ENCODE measurements around the gene LAMA2. TPM values are rescaled to one million over a fixed set of nuclear protein-coding genes. Genes with fewer than 3 reads are reported as not detected.

The LAMA2 gene
- total and polyA plus RNA-seq, 2 experiments from 2014 or later, result 0.91 to 6.4 TPM

GRCh38 chr6:129140526-129140925 is 257.6 kb downstream of the LAMA2 start (continued):
- TF ChIP-seq, protein P1, sequence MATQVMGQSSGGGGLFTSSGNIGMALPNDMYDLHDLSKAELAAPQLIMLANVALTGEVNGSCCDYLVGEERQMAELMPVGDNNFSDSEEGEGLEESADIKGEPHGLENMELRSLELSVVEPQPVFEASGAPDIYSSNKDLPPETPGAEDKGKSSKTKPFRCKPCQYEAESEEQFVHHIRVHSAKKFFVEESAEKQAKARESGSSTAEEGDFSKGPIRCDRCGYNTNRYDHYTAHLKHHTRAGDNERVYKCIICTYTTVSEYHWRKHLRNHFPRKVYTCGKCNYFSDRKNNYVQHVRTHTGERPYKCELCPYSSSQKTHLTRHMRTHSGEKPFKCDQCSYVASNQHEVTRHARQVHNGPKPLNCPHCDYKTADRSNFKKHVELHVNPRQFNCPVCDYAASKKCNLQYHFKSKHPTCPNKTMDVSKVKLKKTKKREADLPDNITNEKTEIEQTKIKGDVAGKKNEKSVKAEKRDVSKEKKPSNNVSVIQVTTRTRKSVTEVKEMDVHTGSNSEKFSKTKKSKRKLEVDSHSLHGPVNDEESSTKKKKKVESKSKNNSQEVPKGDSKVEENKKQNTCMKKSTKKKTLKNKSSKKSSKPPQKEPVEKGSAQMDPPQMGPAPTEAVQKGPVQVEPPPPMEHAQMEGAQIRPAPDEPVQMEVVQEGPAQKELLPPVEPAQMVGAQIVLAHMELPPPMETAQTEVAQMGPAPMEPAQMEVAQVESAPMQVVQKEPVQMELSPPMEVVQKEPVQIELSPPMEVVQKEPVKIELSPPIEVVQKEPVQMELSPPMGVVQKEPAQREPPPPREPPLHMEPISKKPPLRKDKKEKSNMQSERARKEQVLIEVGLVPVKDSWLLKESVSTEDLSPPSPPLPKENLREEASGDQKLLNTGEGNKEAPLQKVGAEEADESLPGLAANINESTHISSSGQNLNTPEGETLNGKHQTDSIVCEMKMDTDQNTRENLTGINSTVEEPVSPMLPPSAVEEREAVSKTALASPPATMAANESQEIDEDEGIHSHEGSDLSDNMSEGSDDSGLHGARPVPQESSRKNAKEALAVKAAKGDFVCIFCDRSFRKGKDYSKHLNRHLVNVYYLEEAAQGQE (IDR thresholded peaks at IDR 0.05; ENCODE audit: unreplicated experiment), result no peak
- TF ChIP-seq EZH2phosphoT487 (IDR thresholded peaks at IDR 0.05; ENCODE audit: unreplicated experiment) (no peak), ZNF331 (CRISPR knock-in tag; IDR thresholded peaks at IDR 0.05; ENCODE audit: low read depth) (no peak), JUNB (IDR thresholded peaks at IDR 0.05; ENCODE audit: unreplicated experiment) (no peak), POLR2AphosphoS5 (IDR thresholded peaks at IDR 0.05; ENCODE audit: low read depth) (no peak), ZNF114 (CRISPR knock-in tag; IDR thresholded peaks at IDR 0.05) (no peak), STAT1 (IDR thresholded peaks at IDR 0.05; ENCODE audit: unreplicated experiment) (no peak), CREB1 (CRISPR knock-in tag; IDR thresholded peaks at IDR 0.05; ENCODE audit: low read depth) (no peak), EZH2 (IDR thresholded peaks at IDR 0.05; ENCODE audit: low read depth, unreplicated experiment) (no peak)

- no peaks in the 10 kb centered on the region for H3K36me3 Mint-ChIP-seq (ENCODE audit: low read depth)
- no peaks in the 10 kb centered on the region for H3K9me2 ChIP-seq (ENCODE audit: insufficient read depth)
- no peaks in the 10 kb centered on the region for H3K9me3 Mint-ChIP-seq
- no peaks in the 10 kb centered on the region for H3F3A ChIP-seq (replicated peaks; ENCODE audit: low read depth)
- H3K27ac ChIP-seq (ENCODE audit: low read depth), result no peak overlapping the region
- H3K4me3 Mint-ChIP-seq, result no peak overlapping the region
- H3K27me3 ChIP-seq (ENCODE audit: insufficient read depth), result no peaks in the 10 kb centered on the region
- H2AFZ ChIP-seq, result no peak overlapping the region
- H3K4me3 ChIP-seq, result no peak overlapping the region
- no peaks in the 10 kb centered on the region for H3K4me1 ChIP-seq (ENCODE audit: insufficient read depth)
- ATAC-seq, result no peak
- H3K27ac Mint-ChIP-seq, result no peak overlapping the region
- H3K36me3 ChIP-seq (ENCODE audit: insufficient read depth), result no peaks in the 10 kb centered on the region
- H4K20me1 ChIP-seq (replicated peaks; ENCODE audit: insufficient read depth), result no peaks in the 10 kb centered on the region
- no peak for DNase-seq (ENCODE audit: low spot score)
- no peak overlapping the region for H3K4me2 ChIP-seq
- no peaks in the 10 kb centered on the region for H3K4me1 Mint-ChIP-seq
- H3K79me2 ChIP-seq (replicated peaks; ENCODE audit: insufficient read depth), result no peaks in the 10 kb centered on the region
- no peaks in the 10 kb centered on the region for H3K27me3 Mint-ChIP-seq (ENCODE audit: insufficient read depth, low read depth, poor library complexity)
- no peak for TF ChIP-seq CTCF (conservative IDR thresholded peaks at IDR 0.05; ENCODE audit: low read depth in 2 of 2)
- TF ChIP-seq POLR2AphosphoS5 (IDR thresholded peaks at IDR 0.05; ENCODE audit: low read depth), result no peak
- no peak for TF ChIP-seq STAT1 (IDR thresholded peaks at IDR 0.05; ENCODE audit: unreplicated experiment)
- no peak for TF ChIP-seq ZNF331 (CRISPR knock-in tag; IDR thresholded peaks at IDR 0.05; ENCODE audit: low read depth)
- TF ChIP-seq, protein P1 (IDR thresholded peaks at IDR 0.05; ENCODE audit: unreplicated experiment), result no peak
- no peak for TF ChIP-seq EZH2 (IDR thresholded peaks at IDR 0.05; ENCODE audit: low read depth, unreplicated experiment)
- no peak for TF ChIP-seq NANOG (IDR thresholded peaks at IDR 0.05; ENCODE audit: borderline replicate concordance)
Measured at GRCh38 chr6:129141499-129141898, 258.6 kb downstream of the LAMA2 start.
